HG02852 (cell line): ENCODE data around the gene NINJ1.
A peak's percentile ranks its signal among the peaks of the same experiment; 100 is the strongest.
"Not testable (repeated sequence)": the region's sequence is repeated elsewhere in the genome, so short reads cannot be mapped to it uniquely, and the experiment has no call there.

Source experiments
- ATAC-seq: cut with Tn5 transposase; IDR thresholded peaks from one replicate; pipeline ENCODE4 v1.9.1; 2021; ENCODE audit warnings: mild to moderate bottlenecking, moderate library complexity; ENCODE audit not compliant: unreplicated experiment

NINJ1 gene

GRCh38 chr9:93107151-93107824 lies 26.8 kb downstream of the NINJ1 start:
- ATAC-seq: no peak

DNA sequence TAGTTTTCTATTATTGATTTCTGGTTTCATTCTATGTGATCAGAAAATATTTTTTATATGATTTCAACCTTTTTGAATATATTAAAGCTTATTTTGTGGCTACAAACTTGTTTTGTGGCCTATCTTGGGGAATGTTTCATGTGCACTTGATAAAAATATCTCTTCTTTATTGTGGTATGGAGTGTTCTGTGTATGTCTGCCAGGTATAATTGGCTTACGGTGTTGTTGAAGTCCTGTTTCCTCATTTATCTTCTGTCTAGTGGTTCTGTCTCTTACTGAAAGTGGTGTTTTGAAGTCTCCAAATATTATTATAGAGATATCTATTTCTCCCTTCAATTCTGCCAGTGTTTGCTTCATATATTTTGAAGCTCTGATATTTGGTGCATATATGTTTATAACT lies 28.4 kb downstream of the NINJ1 start:
- no peak for ATAC-seq

DNA sequence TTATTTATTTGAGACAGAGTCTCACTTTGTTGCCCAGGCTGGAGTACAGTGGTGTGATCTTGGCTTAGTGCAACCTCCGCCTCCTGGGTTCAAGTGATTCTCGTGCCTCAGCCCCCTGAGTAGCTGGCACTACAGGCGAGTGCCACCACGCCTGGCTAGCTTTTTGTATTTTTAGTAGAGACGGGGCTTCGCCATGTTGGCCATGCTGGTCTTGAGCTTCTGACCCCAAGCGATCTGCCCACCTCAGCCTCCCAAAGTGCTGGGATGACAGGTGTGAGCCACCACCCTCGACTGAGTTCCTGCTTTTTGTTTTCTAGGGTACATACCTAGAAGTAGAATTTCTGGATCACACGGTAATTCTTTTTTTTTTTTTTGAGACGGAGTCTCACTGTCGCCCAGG lies 33.0 kb downstream of the NINJ1 start:
- ATAC-seq: not testable (repeated sequence)

- ATAC-seq: no peak
These were observed 33.8 kb downstream of the NINJ1 start for GRCh38 chr9:93100276-93100636.

- ATAC-seq: no peak
These were observed 34.3 kb downstream of the NINJ1 start for GRCh38 chr9:93099551-93100275.

DNA sequence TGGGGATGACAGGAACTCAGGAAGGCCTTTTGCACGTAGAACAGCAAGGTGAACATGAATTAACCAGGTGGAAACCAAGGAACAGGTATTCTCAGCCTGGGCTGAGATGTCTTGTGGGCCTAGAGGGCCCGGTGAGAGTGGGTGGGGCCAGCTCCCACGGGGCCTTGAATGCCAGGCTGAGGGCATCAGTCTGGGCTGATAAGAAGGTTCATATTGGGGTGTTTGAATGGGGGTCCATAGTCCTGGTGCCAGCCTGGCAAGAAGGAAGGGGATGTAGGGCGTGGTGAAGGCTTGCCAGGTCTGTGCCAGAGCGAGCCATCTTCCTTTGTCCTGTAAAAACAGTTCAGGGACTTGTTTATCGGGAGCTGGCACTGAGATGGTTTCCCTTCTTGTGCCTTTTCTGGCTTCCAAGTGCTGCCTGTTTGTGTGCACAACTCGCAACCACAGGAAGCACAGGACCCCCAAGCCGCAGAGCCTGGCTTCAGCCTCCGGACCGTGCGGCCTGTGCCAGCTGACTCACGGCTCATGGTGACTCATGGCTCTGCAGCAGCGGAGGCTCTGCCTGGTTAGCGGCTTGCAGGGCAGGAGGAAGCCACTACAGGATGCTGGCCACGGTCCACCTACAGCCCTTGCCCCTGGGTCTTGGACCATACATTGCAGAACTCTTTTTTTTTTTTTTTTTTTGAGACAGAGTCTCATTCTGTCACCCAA lies 35.7 kb downstream of the NINJ1 start:
- ATAC-seq: no peak

GRCh38 chr9:93097511-93098201 lies 36.4 kb downstream of the NINJ1 start:
- no peak for ATAC-seq

DNA sequence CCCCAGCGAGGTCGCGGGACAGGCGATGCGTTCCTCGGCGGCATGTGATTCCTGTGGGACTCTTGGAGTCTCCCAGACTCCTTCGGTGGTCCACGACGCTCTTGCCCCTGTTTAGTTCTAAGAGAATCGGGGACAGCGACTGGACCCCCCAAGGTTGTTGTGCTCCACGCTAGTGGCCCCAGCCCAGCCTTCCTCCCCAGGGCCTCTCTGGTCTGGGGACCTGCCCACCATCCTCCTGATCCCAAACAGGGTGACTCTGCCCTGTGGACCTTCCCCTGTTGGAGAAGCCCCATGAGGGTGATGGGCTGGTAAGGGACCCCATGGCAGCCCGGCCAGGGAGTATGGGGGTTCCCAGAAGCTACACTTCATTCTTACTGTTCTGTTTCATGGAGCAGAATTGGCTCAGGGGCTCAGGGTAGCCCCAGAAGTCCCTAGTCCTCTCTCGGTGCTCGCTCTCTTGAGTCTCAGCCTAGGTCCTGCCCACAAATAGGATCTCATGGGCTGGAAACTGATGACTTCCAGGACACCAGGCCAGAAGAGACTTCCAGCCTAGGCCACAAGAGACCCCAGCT lies 37.2 kb downstream of the NINJ1 start:
- no peak for ATAC-seq

DNA sequence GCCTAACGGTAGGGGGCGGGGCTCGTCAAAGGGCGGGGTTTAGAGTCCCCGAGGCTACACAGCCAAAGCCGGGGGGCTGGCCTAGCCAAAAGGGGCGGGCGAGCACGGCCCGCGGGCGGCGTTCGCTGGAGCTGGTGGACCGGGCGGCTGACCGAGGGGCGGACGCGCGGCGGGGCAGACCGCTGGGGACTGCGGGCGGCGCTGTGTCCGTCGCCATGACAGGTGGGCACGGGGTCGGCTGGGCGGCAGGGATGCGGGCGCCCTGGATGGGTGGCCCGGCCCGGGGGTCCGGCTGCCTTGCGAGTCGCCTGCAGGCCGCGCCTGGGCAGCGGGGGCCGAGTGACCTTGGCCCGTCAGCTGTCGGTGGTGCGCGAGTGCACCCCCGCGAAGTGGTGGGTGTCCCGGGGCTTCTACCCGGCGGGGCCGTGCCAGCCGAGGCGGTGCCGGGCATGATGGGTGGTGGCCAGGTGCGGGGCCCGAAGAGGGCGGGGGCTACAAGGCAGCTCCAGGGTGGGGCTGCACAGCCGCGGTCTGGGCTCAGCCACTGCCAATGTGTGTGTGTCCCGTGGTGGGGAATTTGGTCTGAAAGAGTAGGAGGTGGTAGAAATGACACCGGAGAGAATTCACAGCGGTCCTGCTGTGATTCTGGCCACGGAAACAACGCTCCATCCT lies 37.8 kb downstream of the NINJ1 start, which contains the start of gene CARD19:
TSS of gene CARD19 (plus strand) at position 87 of the 672 bp plus-strand sequence. CDS start at position 216, 129 bp downstream.
- ATAC-seq: peak; percentile 55

DNA sequence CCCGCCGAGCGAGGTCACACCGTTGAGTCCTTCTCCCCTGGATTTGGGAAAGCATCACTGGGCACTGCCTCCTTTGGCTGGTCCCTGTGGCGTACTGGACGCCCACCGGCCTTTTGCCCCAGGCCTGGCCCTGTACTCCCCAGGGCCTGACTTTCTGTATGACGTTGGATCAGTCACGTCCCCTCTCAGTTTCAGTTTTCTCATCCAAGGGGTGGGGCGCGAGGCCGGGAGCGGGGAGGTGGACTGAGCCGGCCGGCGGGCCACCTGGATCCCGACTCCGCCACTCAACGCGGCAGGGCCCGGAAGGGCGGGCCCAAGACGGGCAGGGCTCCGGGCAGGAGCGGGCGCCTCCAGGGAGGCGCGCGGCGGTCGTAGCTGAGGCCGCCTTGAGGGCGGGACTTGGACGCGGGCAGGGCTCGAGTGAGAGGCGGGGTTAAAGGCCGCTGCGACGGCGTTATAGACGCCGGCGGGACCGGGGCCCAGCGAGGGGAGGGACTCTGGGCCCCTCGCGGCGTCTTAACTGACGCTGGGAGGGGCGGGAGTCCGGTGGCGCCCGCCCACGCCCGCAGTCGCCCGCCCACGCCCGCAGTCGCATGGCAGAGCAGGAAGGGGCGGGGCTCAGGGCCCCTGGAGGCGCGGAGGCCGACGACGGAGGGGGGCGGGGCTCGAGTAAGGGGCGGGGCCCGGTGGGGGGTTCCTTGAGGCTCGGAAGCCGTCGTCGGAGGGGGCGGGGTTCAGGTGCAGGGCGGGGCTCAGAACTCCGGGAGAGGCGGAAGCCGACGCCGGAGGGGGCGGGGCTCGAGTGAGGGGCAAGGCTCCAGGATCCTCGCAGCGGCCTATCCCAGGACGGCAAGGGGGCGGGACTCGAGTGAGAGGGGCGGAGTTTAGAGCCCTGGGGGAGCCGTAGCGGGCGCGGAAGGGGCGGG lies 38.6 kb downstream of the NINJ1 start:
- peak; percentile 68 for ATAC-seq

DNA sequence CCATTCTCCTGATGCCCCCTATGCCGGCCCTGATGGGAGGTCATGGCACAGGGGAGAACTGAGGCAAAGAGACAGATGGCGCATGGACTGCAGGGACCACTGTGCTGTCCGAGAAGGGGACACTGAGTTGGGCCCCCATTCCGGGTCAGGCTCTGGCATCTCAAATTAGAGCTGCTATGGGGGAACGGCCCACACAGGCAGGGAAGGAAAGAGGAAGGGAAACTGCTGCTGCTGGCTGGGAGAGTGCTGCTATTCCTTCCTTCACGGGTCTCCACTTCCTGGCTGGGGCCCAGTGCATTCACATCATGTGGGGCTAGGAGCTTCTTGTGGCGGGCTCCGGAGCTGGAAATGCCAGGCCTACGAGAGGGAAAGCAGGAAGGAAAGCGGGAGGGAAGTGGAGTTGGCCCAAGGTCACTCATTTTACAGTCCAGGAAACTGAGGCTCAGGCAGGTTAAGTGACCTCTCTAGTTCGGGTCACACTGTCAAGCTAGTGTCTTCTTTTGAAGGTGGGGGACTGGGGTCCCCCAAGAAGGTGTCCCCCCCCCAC lies 39.3 kb downstream of the NINJ1 start:
- ATAC-seq: no peak

GRCh38 chr9:93093877-93094657 lies 40.0 kb downstream of the NINJ1 start:
- ATAC-seq: no peak

DNA sequence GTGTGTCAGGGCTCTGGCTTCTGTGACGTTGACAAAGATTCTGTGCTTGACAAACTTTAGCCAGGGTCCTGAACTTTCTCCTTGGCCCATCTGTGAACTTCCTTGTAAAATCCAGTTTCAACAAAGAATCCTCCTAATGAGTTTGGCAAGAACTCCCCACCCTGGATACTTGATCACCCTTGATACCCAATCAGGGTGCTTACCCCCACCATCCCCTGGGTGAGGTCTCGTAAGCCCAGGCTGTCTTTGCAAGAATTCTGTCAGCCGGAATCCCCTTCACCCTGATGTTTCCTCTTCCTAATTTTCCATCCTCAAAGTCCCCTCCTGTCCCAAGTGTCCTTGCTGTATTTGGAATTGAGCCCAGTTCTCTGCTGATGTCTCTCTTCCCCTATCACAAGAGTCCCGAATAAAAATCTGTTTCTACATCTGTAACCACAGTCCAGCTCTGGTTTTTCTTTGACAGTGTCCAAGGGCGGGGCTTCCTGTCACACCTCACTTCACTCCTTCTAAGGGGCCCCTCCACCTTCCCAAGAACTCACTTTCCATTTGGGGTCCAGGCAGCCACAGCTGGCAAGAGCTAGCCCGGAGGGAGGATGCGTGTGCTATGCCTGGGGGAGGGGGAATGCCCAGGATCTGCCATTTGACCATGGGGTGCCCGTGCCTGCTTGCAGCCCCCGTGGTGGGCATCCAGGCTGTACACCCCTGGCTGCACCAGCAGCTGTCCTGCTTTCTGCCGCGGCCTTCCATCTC lies 40.7 kb downstream of the NINJ1 start:
- no peak for ATAC-seq

DNA sequence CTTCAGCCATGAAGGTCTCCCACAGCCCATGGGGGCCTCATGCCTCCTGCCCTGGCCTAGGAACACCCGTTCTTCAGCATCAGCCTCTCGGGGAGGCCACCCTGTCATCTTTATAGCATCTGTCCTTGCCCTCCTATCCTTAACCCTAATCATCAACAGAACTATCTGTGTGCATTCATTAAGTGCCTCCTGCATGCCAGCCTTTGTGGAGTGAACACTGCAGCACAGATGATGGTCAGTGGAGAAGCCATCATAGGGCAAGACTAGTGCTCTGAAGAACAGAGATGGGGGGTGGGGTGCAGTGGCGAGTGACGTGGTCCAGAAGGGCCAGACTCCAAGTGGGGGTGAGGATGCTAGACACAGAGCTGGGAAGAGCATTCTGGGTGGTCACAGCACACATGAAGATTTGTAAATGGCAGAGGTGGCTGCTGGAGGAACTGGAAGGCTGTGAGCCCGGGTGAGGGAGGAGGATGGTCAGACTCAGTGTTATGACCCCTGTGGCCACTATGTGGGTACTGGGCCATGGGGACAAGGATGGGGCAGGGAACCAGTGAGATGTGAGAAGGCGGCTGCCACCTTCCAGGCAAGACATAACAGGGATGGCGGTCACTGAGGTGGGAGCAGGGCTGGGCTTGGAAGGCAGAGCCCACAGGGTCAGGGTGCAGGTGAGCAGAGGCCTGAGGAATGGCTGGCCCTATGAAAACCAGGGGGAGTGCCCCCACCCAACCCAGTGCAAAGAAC lies 41.6 kb downstream of the NINJ1 start:
- ATAC-seq: no peak

- no peak for ATAC-seq
These were observed 42.5 kb downstream of the NINJ1 start for GRCh38 chr9:93091453-93092081.

- ATAC-seq: no peak
These were observed 43.0 kb downstream of the NINJ1 start for GRCh38 chr9:93091056-93091452.
